PC-9 (cell line): ENCODE data around the gene FAM83G.

ENCODE experiments used
- CTCF ChIP-seq: fragments of 200-600 bp; sonication (generic); conservative IDR thresholded peaks from 2 replicates; pipeline ENCODE4 v1.6.1; 2017; ENCODE audit warnings: mixed run types, antibody characterized with exemption, mild to moderate bottlenecking, moderate library complexity
- EZH2 ChIP-seq: fragments of 200-600 bp; sonication (generic); IDR thresholded peaks from 2 replicates; pipeline ENCODE4 v1.8.0; 2017; ENCODE audit warnings: antibody characterized with exemption, low read depth

DNA sequence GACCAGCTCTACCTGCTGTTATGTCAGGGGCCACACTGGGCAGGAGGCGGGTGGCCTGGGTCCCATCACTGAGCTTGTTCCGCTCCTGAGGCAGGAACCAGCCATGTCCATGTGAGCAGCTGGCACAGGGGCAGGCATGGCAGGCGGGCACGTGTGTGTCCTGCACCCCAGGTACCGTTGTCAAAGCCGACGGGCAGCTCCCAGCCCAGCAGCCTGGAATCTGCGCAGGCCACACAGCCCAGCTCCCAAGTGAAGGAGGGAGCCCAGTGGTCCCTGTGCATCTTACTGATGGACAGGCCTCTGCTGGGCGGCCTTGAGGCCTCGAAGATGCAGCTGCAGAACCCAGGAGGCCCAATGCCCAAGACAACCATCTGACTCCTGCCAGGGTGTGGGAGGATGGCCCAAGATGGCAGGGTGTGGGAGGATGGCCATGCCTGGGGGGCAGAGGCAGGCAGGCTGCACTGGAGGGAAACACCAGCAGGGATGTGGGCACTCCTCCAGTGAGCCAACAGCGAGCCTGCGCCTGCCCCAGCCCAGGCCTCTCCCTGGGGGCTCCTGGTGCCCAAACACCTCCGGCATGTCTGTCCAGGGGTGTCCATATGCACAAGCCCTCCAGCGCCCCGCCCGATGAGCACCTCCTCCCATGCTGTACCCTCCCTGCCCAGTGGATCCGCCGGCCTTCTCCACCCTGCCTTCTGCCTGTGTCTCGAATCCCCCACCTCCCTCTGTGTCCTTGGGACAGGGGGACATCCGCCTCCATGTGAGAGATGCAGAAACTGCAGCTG is 12.8 kb downstream of the FAM83G start:
- no peak for TF ChIP-seq CTCF
- TF ChIP-seq EZH2: no peak
